GM19099 (cell line): ENCODE data around the gene TARBP1.

ENCODE experiments used
- POLR2A ChIP-seq: IDR thresholded peaks from 3 replicates; pipeline ENCODE4 v1.6.1; 2011; ENCODE audit warnings: low read depth; ENCODE audit not compliant: insufficient read length; ENCODE audit errors: extremely low read depth

Gene TARBP1

GRCh38 chr1:234369033-234369430 is 109.9 kb downstream of the TARBP1 start:
- no peak for TF ChIP-seq POLR2A

- no peak for TF ChIP-seq POLR2A
Measured at GRCh38 chr1:234368320-234369032, 110.5 kb downstream of the TARBP1 start.

DNA sequence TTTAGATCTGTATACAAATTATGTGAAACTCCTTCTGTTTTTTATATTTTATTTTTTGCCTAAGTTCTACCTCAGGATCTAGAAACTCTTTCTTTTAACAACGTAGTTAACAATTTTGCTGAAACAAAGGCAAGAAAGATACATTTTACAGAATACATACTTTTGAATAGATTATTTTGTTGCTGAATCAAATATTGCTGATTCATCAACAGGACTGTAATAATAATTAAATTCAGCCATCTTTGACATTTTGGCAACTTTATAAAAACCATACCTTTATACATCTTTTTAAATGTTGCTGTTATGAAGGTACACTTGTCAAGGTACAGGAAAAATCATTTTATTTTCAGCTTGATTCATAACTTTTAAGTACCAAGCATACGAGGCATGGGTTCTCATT is 116.4 kb downstream of the TARBP1 start:
- TF ChIP-seq POLR2A: no peak

- TF ChIP-seq POLR2A: no peak
Measured at GRCh38 chr1:234361102-234361603, 117.8 kb downstream of the TARBP1 start.

DNA sequence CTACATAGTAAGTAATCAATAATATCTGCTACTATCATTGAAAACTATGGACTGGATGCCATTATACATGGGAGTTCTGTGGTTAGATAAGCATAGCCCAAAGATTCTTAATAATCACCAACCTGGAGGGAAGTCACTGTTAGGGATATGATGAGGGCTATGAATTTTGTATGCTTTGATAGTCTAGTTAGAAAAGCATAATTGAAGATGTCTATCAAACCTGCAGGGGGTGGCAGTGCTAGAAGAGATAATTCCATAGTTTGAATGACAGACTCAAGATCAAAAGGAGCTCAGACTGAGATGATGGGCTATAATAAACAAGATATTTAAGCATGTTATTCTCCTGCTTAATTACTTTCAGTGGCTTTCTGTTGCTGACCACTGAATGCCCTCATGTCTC is 121.1 kb downstream of the TARBP1 start:
- TF ChIP-seq POLR2A: no peak

- TF ChIP-seq POLR2A: no peak
Measured at GRCh38 chr1:234355782-234356510, 123.0 kb downstream of the TARBP1 start.

GRCh38 chr1:234348964-234349363 is 130.0 kb downstream of the TARBP1 start:
- no peak for TF ChIP-seq POLR2A

GRCh38 chr1:234345237-234345636 is 133.7 kb downstream of the TARBP1 start:
- no peak for TF ChIP-seq POLR2A

DNA sequence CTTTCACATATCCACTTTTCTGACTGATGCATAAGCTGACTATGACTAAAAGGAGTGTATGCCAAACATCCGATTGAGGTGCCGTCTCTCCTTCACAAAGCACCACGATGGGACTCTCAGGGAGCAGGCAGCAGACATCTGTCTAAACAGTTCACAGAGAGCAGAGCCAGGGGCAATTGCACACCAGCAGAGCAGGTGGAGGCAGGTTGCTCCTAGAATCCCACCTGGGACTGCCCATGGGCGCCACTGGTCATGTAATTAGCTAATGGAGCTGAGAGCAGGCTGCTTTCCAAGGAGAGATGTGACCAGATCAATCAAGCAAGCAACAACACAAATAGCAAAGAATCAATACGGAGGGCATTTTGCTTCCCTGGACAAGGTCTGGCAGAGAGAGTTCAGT is 136.2 kb downstream of the TARBP1 start:
- no peak for TF ChIP-seq POLR2A
